ENCODE measurements around the gene FBXL16. TPM values are rescaled to one million over a fixed set of nuclear protein-coding genes. Genes with fewer than 3 reads are reported as not detected.

FBXL16 gene
- total RNA-seq, 2 donors from 2014 or later, result 1.0 to 2.3 TPM

GRCh38 chr16:660132-660458 lies 45.5 kb downstream of the FBXL16 start:
- Histone ChIP-seq H3K4me3 (no peak overlapping the region), H3K27ac (peak overlapping the region; percentile 68 to 82 (median 76)), H3K4me1 (peaks cover 19% of the 10 kb centered on the region), H3K27me3 (no peaks in the 10 kb centered on the region), H3K36me3 (replicated peaks in 1 of 2; ENCODE audit: insufficient read depth in 1 of 2, low read depth in 2 of 2) (no peaks in the 10 kb centered on the region), H3K9me3 (no peaks in the 10 kb centered on the region)
- TF ChIP-seq CTCF (IDR thresholded peaks at IDR 0.05), result no peak
- no peak for TF ChIP-seq POLR2A (IDR thresholded peaks at IDR 0.05)
- intact Hi-C loops (cut with DNase I), result no loop called here
- ATAC-seq, result no peak
- 64 to 67% methylated on average over 4 of the region's 6 CpGs for WGBS, 2 donors
- DNase-seq, result no peak

- intact Hi-C loops (cut with DNase I), result no loop called here
- Histone ChIP-seq H3K27ac (peak overlapping the region in 1 of 4 donors; percentile 80), H3K27me3 (no peaks in the 10 kb centered on the region), H3K4me1 (peaks cover 19% of the 10 kb centered on the region), H3K4me3 (no peak overlapping the region), H3K36me3 (replicated peaks in 1 of 2; ENCODE audit: insufficient read depth in 1 of 2, low read depth in 2 of 2) (no peaks in the 10 kb centered on the region), H3K9me3 (no peaks in the 10 kb centered on the region)
- 85% methylated on average over 20 of the region's 20 CpGs; no CpG with 5 or more reads in 1 of the 2 donors for WGBS, 2 donors
- DNase-seq (no peak), ATAC-seq (no peak)
- TF ChIP-seq CTCF (IDR thresholded peaks at IDR 0.05) (no peak), POLR2A (IDR thresholded peaks at IDR 0.05) (no peak)
Measured at GRCh38 chr16:659618-660017, 46.0 kb downstream of the FBXL16 start.

- ATAC-seq, result no peak
- H3K27ac ChIP-seq, result no peak overlapping the region
- intact Hi-C loops (cut with DNase I), result no loop called here
- H3K27me3 ChIP-seq, result no peaks in the 10 kb centered on the region
- DNase-seq, result no peak
- WGBS, 2 donors, result 92 to 94% methylated on average over 14 to 26 of the region's 35 CpGs
- peaks cover 19% of the 10 kb centered on the region for H3K4me1 ChIP-seq
- no peaks in the 10 kb centered on the region for H3K9me3 ChIP-seq
- H3K4me3 ChIP-seq, result no peak overlapping the region
- no peaks in the 10 kb centered on the region for H3K36me3 ChIP-seq (replicated peaks in 1 of 2; ENCODE audit: insufficient read depth in 1 of 2, low read depth in 2 of 2)
- TF ChIP-seq POLR2A (IDR thresholded peaks at IDR 0.05), result no peak
- TF ChIP-seq CTCF (IDR thresholded peaks at IDR 0.05), result no peak
Measured at GRCh38 chr16:658679-659571, 46.7 kb downstream of the FBXL16 start.

- H3K4me3 ChIP-seq, result no peak overlapping the region
- ATAC-seq (no peak), DNase-seq (no peak)
- H3K9me3 ChIP-seq, result no peaks in the 10 kb centered on the region
- TF ChIP-seq POLR2A (IDR thresholded peaks at IDR 0.05), result no peak
- no peak for TF ChIP-seq CTCF (IDR thresholded peaks at IDR 0.05)
- no peak overlapping the region for H3K27ac ChIP-seq
- H3K4me1 ChIP-seq, result peaks cover 19% of the 10 kb centered on the region
- no peaks in the 10 kb centered on the region for H3K27me3 ChIP-seq
- intact Hi-C loops (cut with DNase I), result no loop called here
- 96% methylated on average over 18 of the region's 22 CpGs; no CpG with 5 or more reads in 1 of the 2 donors for WGBS, 2 donors
- no peaks in the 10 kb centered on the region for H3K36me3 ChIP-seq (replicated peaks in 1 of 2; ENCODE audit: insufficient read depth in 1 of 2, low read depth in 2 of 2)
Measured at GRCh38 chr16:657487-657886, 48.1 kb downstream of the FBXL16 start.

- no peak for TF ChIP-seq POLR2A (IDR thresholded peaks at IDR 0.05)
- no peak for TF ChIP-seq CTCF (IDR thresholded peaks at IDR 0.05)
- Histone ChIP-seq H3K4me1 (peaks cover 14% of the 10 kb centered on the region), H3K36me3 (replicated peaks in 1 of 2; ENCODE audit: insufficient read depth in 1 of 2, low read depth in 2 of 2) (no peaks in the 10 kb centered on the region), H3K27me3 (no peaks in the 10 kb centered on the region), H3K4me3 (no peak overlapping the region), H3K27ac (no peak overlapping the region), H3K9me3 (no peaks in the 10 kb centered on the region)
- DNase-seq, result no peak
- 86 to 92% methylated on average over 12 of the region's 12 CpGs for WGBS, 2 donors
- intact Hi-C loops (cut with DNase I), result no loop called here
- ATAC-seq, result no peak
Measured at GRCh38 chr16:654034-654433, 51.6 kb downstream of the FBXL16 start.

All from body of pancreas (tissue), 4 donors.